ENCODE data around the gene RAX. TPM values are rescaled to one million over a fixed set of nuclear protein-coding genes. Genes with fewer than 3 reads are reported as not detected.

Gene RAX
- 0.52 and 0.80 TPM in 2 replicates for total RNA-seq (2021; fragmentation: NEBNext Ultra II Directional; extraction: Animal tissue kit (Norgen Biotek cat#: 25700))
- polyA plus RNA-seq (2011; rRNA removed), result 0.12 and 0.36 TPM in 2 replicates
- 0.18 TPM for polyA plus RNA-seq (2011; cell fraction: cytosol; rRNA removed)
- 0.83 TPM for polyA plus RNA-seq (2011; cell fraction: nucleus; rRNA removed)
- polyA plus RNA-seq (2012, experiment 1 of 2), result 0.09 to 0.31 TPM (median 0.22 TPM) in 3 of 4 replicates, not detected in the other
- polyA plus RNA-seq (2012, experiment 2 of 2), result 0.14 TPM
- 0.14 TPM for polyA plus RNA-seq (2013, experiment 1 of 2)
- 0.11 TPM for polyA plus RNA-seq (2013, experiment 2 of 2)
- not detected in 2 replicates for polyA minus RNA-seq (2011; rRNA and poly(A)+ RNA removed)
- 0.59 TPM for polyA minus RNA-seq (2011; cell fraction: cytosol; rRNA and poly(A)+ RNA removed)
- 1.6 TPM for polyA minus RNA-seq (2011; cell fraction: nucleus; rRNA and poly(A)+ RNA removed)
- long read RNA-seq, experiment 1, result 0 reads
- long read RNA-seq, experiment 2, result 0 reads

GRCh38 chr18:59272891-59273758, at the start of gene RAX:
TSS of gene RAX (minus strand) at chr18:59273454. CDS start at chr18:59273206, 248 bp downstream.
- WGBS, 2 experiments (ENCODE audit: extremely low coverage in 1 of 2, insufficient coverage in 1 of 2, insufficient read length in 1 of 2, insufficient replicate concordance in 2 of 2, low coverage in 1 of 2, low lambda C conversion rate in 2 of 2, missing lambda C conversion rate in 1 of 2), result 2% methylated on average over 42 of the region's 88 CpGs; no CpG with 5 or more reads in 1 of the 2 experiments
- Histone ChIP-seq H4K20me1 (replicated peaks in 1 of 2; ENCODE audit: control insufficient read depth in 1 of 2, insufficient read depth in 2 of 2, low read length in 2 of 2) (peaks cover 12% of the 10 kb centered on the region in 2 experiments), H3K4ac (replicated peaks; ENCODE audit: insufficient read length, low read depth, low read length) (no peak within 1 kb of the TSS), H3K9ac (replicated peaks in 1 of 4; ENCODE audit: extremely low read depth in 1 of 4, low read depth in 3 of 4, low read length in 3 of 4) (no peak within 1 kb of the TSS; a peak in 1 of 7 replicates), H3K4me3 (ENCODE audit: extremely low read depth in 1 of 4, insufficient read depth in 2 of 4, low read depth in 3 of 4, low read length in 4 of 4) (peak within 1 kb of the TSS; percentile 45 to 75 (median 71)), H3K4me2 (ENCODE audit: insufficient read depth in 1 of 2, low read depth in 2 of 2, low read length in 2 of 2) (peak within 1 kb of the TSS; percentile 89 to 91), H3K27me3 (replicated peaks in 1 of 4; ENCODE audit: control insufficient read depth in 3 of 4, extremely low read depth in 1 of 4, insufficient read depth in 3 of 4, low read length in 3 of 4) (peaks cover 67 to 94% (median 86%) of the 10 kb centered on the region in 4 experiments), H3K23me2 (ENCODE audit: low read depth, low read length) (peaks cover 19% of the 10 kb centered on the region; the same call in 1 of the 2 replicates), H3K9me3 (ENCODE audit: insufficient read depth in 2 of 2, low read depth in 1 of 2, low read length in 1 of 2) (no peaks in the 10 kb centered on the region), H4K8ac (ENCODE audit: extremely low read depth, insufficient read depth, low read length) (peak within 1 kb of the TSS; percentile 53), H2BK15ac (ENCODE audit: low read length) (peak within 1 kb of the TSS; percentile 88; the same call in 1 of the 2 replicates), H2BK12ac (ENCODE audit: low read depth, low read length) (0 out of 2 replicates have a peak within 1 kb of the TSS, but pooled peaks have one; percentile 50), H2BK120ac (replicated peaks; ENCODE audit: low read depth, low read length) (no peak within 1 kb of the TSS), H4K5ac (ENCODE audit: insufficient read length, low read depth, low read length) (no peak within 1 kb of the TSS), H2AFZ (ENCODE audit: low read length) (peak within 1 kb of the TSS; percentile 42; the same call in 1 of the 2 replicates), H3K79me2 (ENCODE audit: control insufficient read depth in 1 of 2, insufficient read depth in 2 of 2, low read length in 2 of 2) (no peaks in the 10 kb centered on the region), H3K4me1 (replicated peaks in 1 of 4; ENCODE audit: control insufficient read depth in 3 of 4, insufficient read depth in 4 of 4, low read length in 3 of 4) (peaks cover 10 to 26% (median 16%) of the 10 kb centered on the region in 4 experiments), H3K56ac (replicated peaks; ENCODE audit: insufficient read length, low read depth, low read length) (no peak within 1 kb of the TSS), H2AK5ac (ENCODE audit: low read depth, low read length) (no peak within 1 kb of the TSS), H3K79me1 (ENCODE audit: low read depth, low read length) (no peaks in the 10 kb centered on the region), H4K91ac (replicated peaks; ENCODE audit: insufficient read length, low read length) (no peak within 1 kb of the TSS), H3K23ac (ENCODE audit: insufficient read length) (no peak within 1 kb of the TSS), H3K14ac (ENCODE audit: insufficient read length) (no peak within 1 kb of the TSS), H3K27ac (ENCODE audit: low read depth, low read length) (no peak within 1 kb of the TSS), H2BK20ac (ENCODE audit: low read length) (no peak within 1 kb of the TSS; the same call in 1 of the 2 replicates), H3K18ac (ENCODE audit: extremely low read depth, low read length) (no peak within 1 kb of the TSS; the same call in none of the 2 replicates), H3K36me3 (ENCODE audit: control insufficient read depth in 2 of 4, insufficient read depth in 4 of 4, low read length in 3 of 4) (no peaks in the 10 kb centered on the region; a peak in 2 of 8 replicates), H2BK5ac (ENCODE audit: low read depth, low read length) (no peak within 1 kb of the TSS)
- ChIA-PET POLR2A (ENCODE audit: partially characterized antibody) (interaction anchor here (0.9 to 2.2 kb wide), 2 partner anchors 9 to 31 kb away, joined by 4 to 10 read pairs; no protein-coding TSS in a partner anchor), CTCF (ENCODE audit: partially characterized antibody) (interaction anchor here (0.6 to 15.5 kb wide), 19 partner anchors 9 to 130 kb away, joined by 3 to 129 read pairs (median 4); partner anchors contain the start of gene GRP)
- DNase-seq (ENCODE audit: low read depth in 1 of 2, low spot score in 2 of 2), result peak in 1 of 2 experiments; percentile 95
- FAIRE-seq, result no peak
- TF ChIP-seq FOSL1 (IDR thresholded peaks at IDR 0.05; ENCODE audit: insufficient read depth, low read depth, low read length) (no peak), HDAC6 (IDR thresholded peaks at IDR 0.05; ENCODE audit: low read depth, low read length) (no peak), KDM4A (IDR thresholded peaks at IDR 0.05; ENCODE audit: low read depth, low read length, severe bottlenecking) (peak; percentile 93), SIRT6 (IDR thresholded peaks at IDR 0.05; ENCODE audit: low read length) (no peak), EZH2 (IDR thresholded peaks at IDR 0.05; ENCODE audit: low read depth, low read length, severe bottlenecking) (peak; percentile 35), MAX (IDR thresholded peaks at IDR 0.05) (peak; percentile 100), ASH2L (IDR thresholded peaks at IDR 0.05; ENCODE audit: low read length) (peak; percentile 79), CTBP2 (IDR thresholded peaks at IDR 0.05; ENCODE audit: borderline replicate concordance, insufficient read depth, insufficient read length, low read length) (peak; percentile 32)
